ENCODE measurements around the gene CELF2.

Gene CELF2

DNA sequence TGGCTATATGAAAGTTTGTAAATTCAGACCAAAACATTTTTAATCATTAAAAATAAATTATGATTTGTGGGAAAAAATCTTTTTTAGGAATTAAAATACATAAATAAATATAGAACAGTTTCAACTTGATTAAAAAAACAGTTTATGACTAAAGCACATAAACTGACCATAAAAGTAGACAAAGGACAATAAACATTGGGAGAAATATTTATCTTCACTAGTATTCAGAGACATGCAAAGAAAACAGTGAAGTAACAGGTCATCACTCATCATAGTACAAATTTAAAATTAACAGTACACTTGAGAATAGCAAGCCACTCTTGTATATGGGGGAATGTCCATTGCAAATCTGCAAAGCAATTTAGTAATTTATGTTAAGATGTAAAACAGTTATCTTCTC lies 28.0 kb upstream of the CELF2 start:
- ATAC-seq: no peak
- TF ChIP-seq, protein P1, sequence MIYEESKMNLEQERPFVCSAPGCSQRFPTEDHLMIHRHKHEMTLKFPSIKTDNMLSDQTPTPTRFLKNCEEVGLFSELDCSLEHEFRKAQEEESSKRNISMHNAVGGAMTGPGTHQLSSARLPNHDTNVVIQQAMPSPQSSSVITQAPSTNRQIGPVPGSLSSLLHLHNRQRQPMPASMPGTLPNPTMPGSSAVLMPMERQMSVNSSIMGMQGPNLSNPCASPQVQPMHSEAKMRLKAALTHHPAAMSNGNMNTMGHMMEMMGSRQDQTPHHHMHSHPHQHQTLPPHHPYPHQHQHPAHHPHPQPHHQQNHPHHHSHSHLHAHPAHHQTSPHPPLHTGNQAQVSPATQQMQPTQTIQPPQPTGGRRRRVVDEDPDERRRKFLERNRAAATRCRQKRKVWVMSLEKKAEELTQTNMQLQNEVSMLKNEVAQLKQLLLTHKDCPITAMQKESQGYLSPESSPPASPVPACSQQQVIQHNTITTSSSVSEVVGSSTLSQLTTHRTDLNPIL (CRISPR knock-in tag; IDR thresholded peaks at IDR 0.05; ENCODE audit: low read depth): no peak
- no peak for TF ChIP-seq PPARA (CRISPR knock-in tag; IDR thresholded peaks at IDR 0.05; ENCODE audit: borderline replicate concordance)
- no peak for TF ChIP-seq ISL1 (CRISPR knock-in tag; IDR thresholded peaks at IDR 0.05)
- TF ChIP-seq ZNF70 (CRISPR knock-in tag; IDR thresholded peaks at IDR 0.05): no peak
- TF ChIP-seq CSDC2 (CRISPR knock-in tag; IDR thresholded peaks at IDR 0.05): no peak
- TF ChIP-seq SNAI2 (CRISPR knock-in tag; IDR thresholded peaks at IDR 0.05): no peak
- no peak for TF ChIP-seq ZC3H10 (CRISPR knock-in tag; IDR thresholded peaks at IDR 0.05)
- TF ChIP-seq ZFP3 (CRISPR knock-in tag; IDR thresholded peaks at IDR 0.05): no peak
- no peak for TF ChIP-seq ARNTL (CRISPR knock-in tag; IDR thresholded peaks at IDR 0.05; ENCODE audit: borderline replicate concordance, low read depth)
- no peak for TF ChIP-seq ESRRG (CRISPR knock-in tag; IDR thresholded peaks at IDR 0.05)
- no peak for TF ChIP-seq TOX (CRISPR knock-in tag; IDR thresholded peaks at IDR 0.05; ENCODE audit: borderline replicate concordance)

DNA sequence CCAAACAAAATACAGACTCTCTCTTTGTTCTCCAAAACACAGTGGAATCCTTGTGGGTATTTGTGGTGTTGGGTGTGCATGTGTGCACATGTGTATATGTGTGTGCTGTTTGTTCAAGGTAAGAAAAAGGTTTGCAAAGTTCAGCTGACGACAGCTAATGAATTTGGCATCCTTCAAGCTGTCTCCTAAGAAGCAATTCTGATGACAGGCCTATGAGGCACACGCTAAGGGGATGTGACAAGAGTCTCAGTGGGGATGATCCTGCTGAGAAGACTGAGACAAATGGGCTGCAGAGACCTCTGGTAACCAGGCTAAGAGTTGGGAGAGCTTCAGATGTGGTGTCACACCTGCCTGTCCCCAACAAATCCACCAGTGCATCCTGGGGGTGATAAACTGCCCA lies 26.5 kb upstream of the CELF2 start:
- no peak for ATAC-seq
- TF ChIP-seq GLIS3 (CRISPR knock-in tag; IDR thresholded peaks at IDR 0.05) (no peak), CSDC2 (CRISPR knock-in tag; IDR thresholded peaks at IDR 0.05) (no peak), ISL1 (CRISPR knock-in tag; IDR thresholded peaks at IDR 0.05) (no peak), SNAI2 (CRISPR knock-in tag; IDR thresholded peaks at IDR 0.05) (no peak), ARNTL (CRISPR knock-in tag; IDR thresholded peaks at IDR 0.05; ENCODE audit: borderline replicate concordance, low read depth) (no peak), TCF4 (CRISPR knock-in tag; IDR thresholded peaks at IDR 0.05; ENCODE audit: borderline replicate concordance) (no peak), TOX (CRISPR knock-in tag; IDR thresholded peaks at IDR 0.05; ENCODE audit: borderline replicate concordance) (no peak), ZFP3 (CRISPR knock-in tag; IDR thresholded peaks at IDR 0.05) (no peak)
- TF ChIP-seq, protein P2, sequence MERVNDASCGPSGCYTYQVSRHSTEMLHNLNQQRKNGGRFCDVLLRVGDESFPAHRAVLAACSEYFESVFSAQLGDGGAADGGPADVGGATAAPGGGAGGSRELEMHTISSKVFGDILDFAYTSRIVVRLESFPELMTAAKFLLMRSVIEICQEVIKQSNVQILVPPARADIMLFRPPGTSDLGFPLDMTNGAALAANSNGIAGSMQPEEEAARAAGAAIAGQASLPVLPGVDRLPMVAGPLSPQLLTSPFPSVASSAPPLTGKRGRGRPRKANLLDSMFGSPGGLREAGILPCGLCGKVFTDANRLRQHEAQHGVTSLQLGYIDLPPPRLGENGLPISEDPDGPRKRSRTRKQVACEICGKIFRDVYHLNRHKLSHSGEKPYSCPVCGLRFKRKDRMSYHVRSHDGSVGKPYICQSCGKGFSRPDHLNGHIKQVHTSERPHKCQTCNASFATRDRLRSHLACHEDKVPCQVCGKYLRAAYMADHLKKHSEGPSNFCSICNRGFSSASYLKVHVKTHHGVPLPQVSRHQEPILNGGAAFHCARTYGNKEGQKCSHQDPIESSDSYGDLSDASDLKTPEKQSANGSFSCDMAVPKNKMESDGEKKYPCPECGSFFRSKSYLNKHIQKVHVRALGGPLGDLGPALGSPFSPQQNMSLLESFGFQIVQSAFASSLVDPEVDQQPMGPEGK (CRISPR knock-in tag; IDR thresholded peaks at IDR 0.05; ENCODE audit: borderline replicate concordance): no peak

DNA sequence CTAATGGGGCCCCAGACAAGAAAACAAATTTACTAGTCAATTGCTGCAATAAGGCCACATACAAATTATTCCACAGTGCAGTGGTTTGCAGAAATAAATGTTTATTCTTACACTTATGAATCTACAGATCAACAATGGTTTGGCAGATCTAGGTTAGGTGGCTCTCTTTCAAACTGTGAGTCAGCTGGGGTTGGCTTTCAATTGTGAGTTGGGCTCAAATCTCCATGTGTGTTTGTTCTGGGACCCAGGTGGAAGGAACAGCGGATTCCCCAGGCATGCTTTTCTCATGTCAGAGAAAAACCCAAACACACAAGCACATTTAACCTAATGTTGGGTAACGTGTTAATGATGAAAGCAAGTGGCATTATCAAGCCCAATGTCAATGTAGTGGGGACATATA lies 25.6 kb upstream of the CELF2 start:
- TF ChIP-seq BACH2 (CRISPR knock-in tag; IDR thresholded peaks at IDR 0.05; ENCODE audit: borderline replicate concordance) (no peak), GLIS3 (CRISPR knock-in tag; IDR thresholded peaks at IDR 0.05) (no peak), ESRRG (CRISPR knock-in tag; IDR thresholded peaks at IDR 0.05) (no peak), ARNTL (CRISPR knock-in tag; IDR thresholded peaks at IDR 0.05; ENCODE audit: borderline replicate concordance, low read depth) (no peak), ZFP3 (CRISPR knock-in tag; IDR thresholded peaks at IDR 0.05) (no peak), OSR1 (CRISPR knock-in tag; IDR thresholded peaks at IDR 0.05) (no peak), SNAI2 (CRISPR knock-in tag; IDR thresholded peaks at IDR 0.05) (no peak), ZNF70 (CRISPR knock-in tag; IDR thresholded peaks at IDR 0.05) (no peak), ISL1 (CRISPR knock-in tag; IDR thresholded peaks at IDR 0.05) (no peak), CSDC2 (CRISPR knock-in tag; IDR thresholded peaks at IDR 0.05) (no peak)
- TF ChIP-seq, protein P3, sequence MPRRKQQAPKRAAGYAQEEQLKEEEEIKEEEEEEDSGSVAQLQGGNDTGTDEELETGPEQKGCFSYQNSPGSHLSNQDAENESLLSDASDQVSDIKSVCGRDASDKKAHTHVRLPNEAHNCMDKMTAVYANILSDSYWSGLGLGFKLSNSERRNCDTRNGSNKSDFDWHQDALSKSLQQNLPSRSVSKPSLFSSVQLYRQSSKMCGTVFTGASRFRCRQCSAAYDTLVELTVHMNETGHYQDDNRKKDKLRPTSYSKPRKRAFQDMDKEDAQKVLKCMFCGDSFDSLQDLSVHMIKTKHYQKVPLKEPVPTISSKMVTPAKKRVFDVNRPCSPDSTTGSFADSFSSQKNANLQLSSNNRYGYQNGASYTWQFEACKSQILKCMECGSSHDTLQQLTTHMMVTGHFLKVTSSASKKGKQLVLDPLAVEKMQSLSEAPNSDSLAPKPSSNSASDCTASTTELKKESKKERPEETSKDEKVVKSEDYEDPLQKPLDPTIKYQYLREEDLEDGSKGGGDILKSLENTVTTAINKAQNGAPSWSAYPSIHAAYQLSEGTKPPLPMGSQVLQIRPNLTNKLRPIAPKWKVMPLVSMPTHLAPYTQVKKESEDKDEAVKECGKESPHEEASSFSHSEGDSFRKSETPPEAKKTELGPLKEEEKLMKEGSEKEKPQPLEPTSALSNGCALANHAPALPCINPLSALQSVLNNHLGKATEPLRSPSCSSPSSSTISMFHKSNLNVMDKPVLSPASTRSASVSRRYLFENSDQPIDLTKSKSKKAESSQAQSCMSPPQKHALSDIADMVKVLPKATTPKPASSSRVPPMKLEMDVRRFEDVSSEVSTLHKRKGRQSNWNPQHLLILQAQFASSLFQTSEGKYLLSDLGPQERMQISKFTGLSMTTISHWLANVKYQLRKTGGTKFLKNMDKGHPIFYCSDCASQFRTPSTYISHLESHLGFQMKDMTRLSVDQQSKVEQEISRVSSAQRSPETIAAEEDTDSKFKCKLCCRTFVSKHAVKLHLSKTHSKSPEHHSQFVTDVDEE (CRISPR knock-in tag; IDR thresholded peaks at IDR 0.05): no peak
- TF ChIP-seq, protein P4, sequence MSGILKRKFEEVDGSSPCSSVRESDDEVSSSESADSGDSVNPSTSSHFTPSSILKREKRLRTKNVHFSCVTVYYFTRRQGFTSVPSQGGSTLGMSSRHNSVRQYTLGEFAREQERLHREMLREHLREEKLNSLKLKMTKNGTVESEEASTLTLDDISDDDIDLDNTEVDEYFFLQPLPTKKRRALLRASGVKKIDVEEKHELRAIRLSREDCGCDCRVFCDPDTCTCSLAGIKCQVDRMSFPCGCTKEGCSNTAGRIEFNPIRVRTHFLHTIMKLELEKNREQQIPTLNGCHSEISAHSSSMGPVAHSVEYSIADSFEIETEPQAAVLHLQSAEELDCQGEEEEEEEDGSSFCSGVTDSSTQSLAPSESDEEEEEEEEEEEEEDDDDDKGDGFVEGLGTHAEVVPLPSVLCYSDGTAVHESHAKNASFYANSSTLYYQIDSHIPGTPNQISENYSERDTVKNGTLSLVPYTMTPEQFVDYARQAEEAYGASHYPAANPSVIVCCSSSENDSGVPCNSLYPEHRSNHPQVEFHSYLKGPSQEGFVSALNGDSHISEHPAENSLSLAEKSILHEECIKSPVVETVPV (CRISPR knock-in tag; IDR thresholded peaks at IDR 0.05): no peak
- TF ChIP-seq, protein P1 (CRISPR knock-in tag; IDR thresholded peaks at IDR 0.05; ENCODE audit: low read depth): no peak
- ATAC-seq: no peak

Data from SK-N-SH treated with all-trans-retinoic acid at 6 μM for 48 hours (cell line).